Skeletal muscle cell (primary cell): ENCODE data around the gene FOLR3.
"Not testable (repeated sequence)": the region's sequence is repeated elsewhere in the genome, so short reads cannot be mapped to it uniquely, and the experiment has no call there.

ENCODE experiments used
- DNase-seq: peaks from one replicate; pipeline ENCODE4 v3.0.0-alpha.2; 2010; ENCODE audit warnings: low read depth
- H3K4me3 ChIP-seq: 2 replicates; pipeline ENCODE4 v1.5.1; 2011; ENCODE audit warnings: low read depth, mild to moderate bottlenecking, control low read depth, low read length, moderate library complexity

FOLR3 gene

GRCh38 chr11:72154816-72155215 is 19.3 kb downstream of the FOLR3 start:
- H3K4me3 ChIP-seq, result no peak overlapping the region
- DNase-seq, result no peak

- no peak for DNase-seq
- no peak overlapping the region for H3K4me3 ChIP-seq
These were observed 20.2 kb downstream of the FOLR3 start for GRCh38 chr11:72155751-72156150.

- DNase-seq, result no peak
- H3K4me3 ChIP-seq, result no peak overlapping the region
These were observed 21.6 kb downstream of the FOLR3 start for GRCh38 chr11:72157131-72157530.

DNA sequence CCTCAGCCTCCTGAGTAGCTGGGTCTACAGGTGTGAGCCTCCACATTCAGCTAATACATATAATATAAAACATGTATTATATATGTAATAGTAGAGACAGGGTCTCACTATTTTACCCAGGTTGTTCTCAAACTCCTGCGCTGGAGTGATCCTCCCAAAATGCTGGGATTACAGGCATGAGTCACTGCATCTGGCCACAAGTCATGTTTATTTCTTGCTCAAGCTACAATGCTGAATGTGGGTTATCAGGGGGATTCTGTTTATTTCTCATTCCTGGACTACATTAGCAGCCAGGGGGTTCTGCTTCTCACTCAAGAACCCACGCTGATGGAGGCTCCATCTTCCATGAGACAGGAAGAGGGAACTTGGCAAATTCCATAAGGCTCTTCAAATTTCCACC is 24.8 kb downstream of the FOLR3 start:
- no peak overlapping the region for H3K4me3 ChIP-seq

GRCh38 chr11:72162891-72163492 is 27.5 kb downstream of the FOLR3 start:
- DNase-seq, result no peak
- no peak overlapping the region for H3K4me3 ChIP-seq

More for the DNA sequence above, 24.8 kb downstream of the FOLR3 start:
- no peak for DNase-seq

- H3K4me3 ChIP-seq, DNase-seq: not testable (repeated sequence)
These were observed 28.7 kb downstream of the FOLR3 start for GRCh38 chr11:72164187-72164586.

DNA sequence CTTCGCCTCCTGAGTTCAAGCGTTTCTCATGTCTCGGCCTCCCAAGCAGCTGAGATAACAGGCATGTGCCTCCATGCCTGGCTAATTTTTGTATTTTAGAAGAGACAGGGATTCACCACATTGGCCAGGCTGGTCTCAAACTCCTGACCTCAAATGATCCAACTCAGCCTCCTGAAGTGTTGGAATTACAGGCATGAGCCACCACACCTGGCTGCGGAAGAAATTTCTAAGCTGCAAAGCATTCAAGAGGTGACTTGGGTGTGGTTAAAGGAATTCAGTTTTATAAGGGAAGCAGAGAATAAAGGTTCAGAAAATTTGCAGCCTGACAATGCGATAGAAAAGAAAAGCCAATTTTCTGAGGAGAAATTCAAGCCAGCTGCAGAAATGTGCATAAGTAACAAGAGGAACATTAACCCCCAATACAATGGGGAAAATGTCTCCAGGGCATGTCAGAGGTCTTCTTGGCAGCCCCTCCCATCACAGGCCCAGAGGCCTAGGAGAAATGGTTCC is 33.6 kb downstream of the FOLR3 start:
- not testable (repeated sequence) for DNase-seq

DNA sequence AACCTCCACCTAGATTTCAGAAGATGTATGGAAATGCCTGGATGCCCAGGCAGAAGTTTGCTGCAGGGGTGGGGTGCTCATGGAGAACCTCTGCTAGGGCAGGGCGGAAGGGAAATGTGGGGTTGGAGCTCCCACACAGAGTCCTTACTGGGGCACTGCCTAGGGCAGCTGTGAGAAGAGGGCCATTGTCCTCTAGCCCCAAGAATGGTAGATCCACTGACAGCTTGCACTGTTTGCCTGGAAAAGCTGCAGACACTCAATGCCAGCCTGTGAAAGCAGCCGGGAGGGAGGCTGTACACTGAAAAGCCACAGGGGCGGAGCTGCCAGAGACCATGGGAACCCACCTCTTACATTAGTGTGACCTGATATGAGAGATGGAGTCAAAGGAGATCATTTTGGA is 34.2 kb downstream of the FOLR3 start:
- DNase-seq, H3K4me3 ChIP-seq: not testable (repeated sequence)

More for the DNA sequence above, 33.6 kb downstream of the FOLR3 start:
- not testable (repeated sequence) for H3K4me3 ChIP-seq

GRCh38 chr11:72172043-72172442 is 36.5 kb downstream of the FOLR3 start:
- DNase-seq, H3K4me3 ChIP-seq: not testable (repeated sequence)

DNA sequence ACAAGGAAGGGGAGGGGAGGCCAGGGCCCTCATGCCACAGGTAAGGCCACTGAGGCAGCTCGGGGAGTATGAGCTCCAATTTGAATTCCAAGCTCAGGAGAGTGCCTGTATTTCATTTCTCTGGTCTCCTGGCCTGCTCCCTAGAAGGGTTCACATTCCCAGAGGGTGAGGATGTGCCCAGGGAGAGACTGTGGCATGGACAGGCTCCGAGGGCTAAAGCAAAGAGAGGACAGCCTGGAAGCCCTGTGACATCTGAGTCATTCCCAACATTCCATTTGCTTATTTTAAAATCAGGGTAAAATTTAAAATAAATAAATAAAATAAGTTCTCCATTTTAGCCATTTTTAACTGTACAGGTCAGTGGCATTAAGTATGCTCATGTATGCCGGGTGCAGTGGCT is 37.8 kb downstream of the FOLR3 start:
- no peak for DNase-seq
- no peak overlapping the region for H3K4me3 ChIP-seq

- no peak overlapping the region for H3K4me3 ChIP-seq
- DNase-seq, result no peak
These were observed 39.0 kb downstream of the FOLR3 start for GRCh38 chr11:72174302-72175070.

- no peak overlapping the region for H3K4me3 ChIP-seq
- DNase-seq, result no peak
These were observed 42.1 kb downstream of the FOLR3 start for GRCh38 chr11:72177656-72178055.

GRCh38 chr11:72179049-72179803 is 43.7 kb downstream of the FOLR3 start:
- no peak for DNase-seq
- H3K4me3 ChIP-seq, result no peak overlapping the region

- no peak for DNase-seq
- H3K4me3 ChIP-seq, result no peak overlapping the region
These were observed 44.4 kb downstream of the FOLR3 start for GRCh38 chr11:72179804-72180396.

GRCh38 chr11:72180892-72181552 is 45.5 kb downstream of the FOLR3 start:
- not testable (repeated sequence) for H3K4me3 ChIP-seq, DNase-seq

DNA sequence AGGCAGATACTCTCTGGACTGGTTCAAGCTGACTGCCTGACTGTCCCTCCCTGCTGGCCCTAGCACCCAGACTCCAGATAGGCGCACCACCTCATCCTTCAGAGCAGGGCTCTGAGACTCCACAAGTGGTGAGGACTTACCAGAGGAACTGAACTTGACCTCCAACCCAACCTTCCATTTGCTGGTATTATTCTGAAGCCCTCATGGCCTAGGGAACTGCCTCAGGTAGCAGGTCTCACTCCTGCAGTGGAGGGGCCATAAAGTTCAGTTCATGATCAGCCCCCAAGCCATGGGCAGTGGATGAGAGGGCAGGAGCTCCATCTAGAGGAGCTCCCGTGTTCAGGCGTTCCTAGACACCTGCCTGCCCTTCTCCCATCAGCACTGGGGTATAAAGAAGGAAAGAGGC is 46.0 kb downstream of the FOLR3 start:
- DNase-seq, H3K4me3 ChIP-seq: not testable (repeated sequence)

- no peak overlapping the region for H3K4me3 ChIP-seq
- no peak for DNase-seq
These were observed 52.7 kb downstream of the FOLR3 start for GRCh38 chr11:72188267-72188666.
